Neural cell (in vitro differentiated cells): ENCODE measurements around the gene ROR2. TPM values are rescaled to one million over a fixed set of nuclear protein-coding genes. Genes with fewer than 3 reads are reported as not detected.

ENCODE experiments used
- H2AFZ ChIP-seq: fragments of 200-600, 300-800 bp; sonication (generic), shearing (Covaris generic); 2 replicates; pipeline ENCODE4 v1.6.0; 2014; ENCODE audit warnings: low read depth, mild to moderate bottlenecking, antibody characterized with exemption, low read length, moderate library complexity
- H3F3A ChIP-seq: fragments of 200-600 bp; shearing (Covaris generic); 2 replicates; pipeline ENCODE4 v1.6.1; 2016; ENCODE audit warnings: mild to moderate bottlenecking, moderate library complexity, mixed read lengths, antibody characterized with exemption, low read length; ENCODE audit not compliant: insufficient read depth, poor library complexity, severe bottlenecking
- H3K27ac ChIP-seq: fragments of 200-600, 300-800 bp; sonication (generic), shearing (Covaris generic); 2 replicates; pipeline ENCODE4 v1.5.1; 2014; ENCODE audit warnings: mild to moderate bottlenecking, low read length, moderate library complexity
- H3K27me3 ChIP-seq: fragments of 300-800, 200-600 bp; sonication (generic), shearing (Covaris generic); 2 replicates; pipeline ENCODE4 v1.6.0; 2014; ENCODE audit warnings: mild to moderate bottlenecking, low read depth, low read length, moderate library complexity; ENCODE audit not compliant: insufficient read depth
- H3K36me3 ChIP-seq: fragments of 300-800, 200-600 bp; sonication (generic), shearing (Covaris generic); 2 replicates; pipeline ENCODE4 v1.5.1; 2014; ENCODE audit warnings: mild to moderate bottlenecking, antibody characterized with exemption, low read length, moderate library complexity; ENCODE audit not compliant: insufficient read depth
- H3K4me2 ChIP-seq: fragments of 300-800, 200-600 bp; sonication (generic), shearing (Covaris generic); 2 replicates; pipeline ENCODE4 v1.6.0; 2014; ENCODE audit warnings: mild to moderate bottlenecking, low read length
- H3K4me3 ChIP-seq: fragments of 300-800, 200-600 bp; sonication (generic), shearing (Covaris generic); 2 replicates; pipeline ENCODE4 v1.5.1; 2014; ENCODE audit warnings: mild to moderate bottlenecking, low read length, moderate library complexity
- H3K79me2 ChIP-seq: fragments of 200-600 bp; shearing (Covaris generic); replicated peaks from 2 replicates; pipeline ENCODE4 v1.6.0; 2014; ENCODE audit warnings: mild to moderate bottlenecking, low read length, moderate library complexity; ENCODE audit not compliant: insufficient read depth
- H3K9ac ChIP-seq: fragments of 300-800, 200-600 bp; sonication (generic), shearing (Covaris generic); 2 replicates; pipeline ENCODE4 v1.6.1; 2016; ENCODE audit warnings: mild to moderate bottlenecking, low read length, mixed read lengths
- H3K9me2 ChIP-seq: fragments of 200-600 bp; shearing (Covaris generic); 2 replicates; pipeline ENCODE4 v1.6.1; 2016; ENCODE audit warnings: mild to moderate bottlenecking, low read length, mixed read lengths; ENCODE audit not compliant: insufficient read depth
- H3K9me3 ChIP-seq: fragments of 200-600, 300-800 bp; sonication (generic), shearing (Covaris generic); 2 replicates; pipeline ENCODE4 v1.6.1; 2016; ENCODE audit warnings: mild to moderate bottlenecking, mixed run types, low read length, moderate library complexity, mixed read lengths
- H4K20me1 ChIP-seq: fragments of 200-600 bp; shearing (Covaris generic); 2 replicates; pipeline ENCODE4 v1.6.1; 2016; ENCODE audit warnings: mild to moderate bottlenecking, mixed run types; ENCODE audit not compliant: insufficient read depth
- EP300 ChIP-seq: fragments of 450-650 bp; conservative IDR thresholded peaks from 2 replicates; pipeline ENCODE4 v1.6.1; 2014; ENCODE audit warnings: antibody characterized with exemption, mild to moderate bottlenecking, moderate library complexity; ENCODE audit not compliant: poor library complexity, severe bottlenecking
- EZH2 ChIP-seq: fragments of 200-600, 300-800 bp; shearing (Covaris generic), sonication (generic); IDR thresholded peaks from 2 replicates; pipeline ENCODE4 v1.6.1; 2014; ENCODE audit warnings: antibody characterized with exemption, low read length, borderline replicate concordance, mild to moderate bottlenecking; ENCODE audit not compliant: insufficient read depth, poor library complexity, severe bottlenecking
- MXI1 ChIP-seq: fragments of 450-650 bp; conservative IDR thresholded peaks from 2 replicates; pipeline ENCODE4 v1.6.1; 2014; ENCODE audit warnings: antibody characterized with exemption, mild to moderate bottlenecking; ENCODE audit not compliant: poor library complexity, severe bottlenecking
- POLR2AphosphoS5 ChIP-seq: IDR thresholded peaks from 2 replicates; pipeline ENCODE4 v1.6.1; 2012
- RAD21 ChIP-seq: fragments of 450-650 bp; conservative IDR thresholded peaks from 2 replicates; pipeline ENCODE4 v1.6.1; 2014; ENCODE audit warnings: antibody characterized with exemption, mild to moderate bottlenecking, moderate library complexity
- SMC3 ChIP-seq: fragments of 450-650 bp; conservative IDR thresholded peaks from 2 replicates; pipeline ENCODE4 v1.6.1; 2014; ENCODE audit warnings: antibody characterized with exemption, mild to moderate bottlenecking, moderate library complexity; ENCODE audit not compliant: poor library complexity
- TAF1 ChIP-seq: IDR thresholded peaks from 2 replicates; pipeline ENCODE4 v1.6.1; 2012; ENCODE audit warnings: low read depth
- polyA plus RNA-seq: library from polyadenylated mRNA; depleted of rRNA; stranded (reverse); fragments of >200 nt; gene quantifications from 2 replicates; pipeline ENCODE4 v1.2.3, GENCODE V29; 2014
- TF ChIP-seq, protein P1 (sequence below): fragments of 450-650 bp; IDR thresholded peaks from 2 replicates; pipeline ENCODE4 v1.5.1; 2014; ENCODE audit warnings: antibody characterized with exemption, mild to moderate bottlenecking, moderate library complexity; ENCODE audit not compliant: poor library complexity, severe bottlenecking
- TF ChIP-seq, protein P2 (sequence below): IDR thresholded peaks from 2 replicates; pipeline ENCODE4 v1.6.1; 2012; ENCODE audit warnings: borderline replicate concordance

Gene ROR2
- polyA plus RNA-seq, 1 donor from 2014 or later, result 0.33 TPM

DNA sequence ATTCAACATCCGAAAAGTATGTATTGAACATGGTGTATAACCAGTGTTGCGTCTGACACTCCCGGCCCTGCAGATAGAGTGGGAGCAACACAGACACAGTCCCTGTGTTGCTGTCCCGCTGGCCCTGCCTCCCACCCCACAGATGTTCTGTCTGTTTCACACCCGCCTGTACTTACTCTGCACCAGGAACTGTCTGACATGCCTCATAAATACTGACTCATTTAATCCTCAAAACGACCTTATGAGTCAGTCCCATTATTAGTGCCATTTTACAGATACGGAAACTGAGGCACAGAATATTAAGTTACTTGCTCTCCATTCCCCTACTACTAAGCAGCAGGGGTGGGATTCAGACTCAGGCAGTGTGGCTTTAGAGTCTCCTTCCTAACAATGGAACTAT, 416.6 kb downstream of the ROR2 start:
- no peaks in the 10 kb centered on the region for H3K9me3 ChIP-seq
- no peaks in the 10 kb centered on the region for H3K9me2 ChIP-seq
- no peaks in the 10 kb centered on the region for H3K36me3 ChIP-seq
- no peak overlapping the region for H3K4me3 ChIP-seq
- H3K79me2 ChIP-seq, result no peaks in the 10 kb centered on the region
- no peak overlapping the region for H3K4me2 ChIP-seq
- H3K27ac ChIP-seq, result no peak overlapping the region
- no peak overlapping the region for H3K9ac ChIP-seq
- H3K27me3 ChIP-seq, result no peaks in the 10 kb centered on the region
- no peaks in the 10 kb centered on the region for H3F3A ChIP-seq
- TF ChIP-seq SMC3 (no peak), RAD21 (no peak), MXI1 (no peak), POLR2AphosphoS5 (no peak), EZH2 (no peak), EP300 (no peak), TAF1 (no peak)
- TF ChIP-seq, protein P1, sequence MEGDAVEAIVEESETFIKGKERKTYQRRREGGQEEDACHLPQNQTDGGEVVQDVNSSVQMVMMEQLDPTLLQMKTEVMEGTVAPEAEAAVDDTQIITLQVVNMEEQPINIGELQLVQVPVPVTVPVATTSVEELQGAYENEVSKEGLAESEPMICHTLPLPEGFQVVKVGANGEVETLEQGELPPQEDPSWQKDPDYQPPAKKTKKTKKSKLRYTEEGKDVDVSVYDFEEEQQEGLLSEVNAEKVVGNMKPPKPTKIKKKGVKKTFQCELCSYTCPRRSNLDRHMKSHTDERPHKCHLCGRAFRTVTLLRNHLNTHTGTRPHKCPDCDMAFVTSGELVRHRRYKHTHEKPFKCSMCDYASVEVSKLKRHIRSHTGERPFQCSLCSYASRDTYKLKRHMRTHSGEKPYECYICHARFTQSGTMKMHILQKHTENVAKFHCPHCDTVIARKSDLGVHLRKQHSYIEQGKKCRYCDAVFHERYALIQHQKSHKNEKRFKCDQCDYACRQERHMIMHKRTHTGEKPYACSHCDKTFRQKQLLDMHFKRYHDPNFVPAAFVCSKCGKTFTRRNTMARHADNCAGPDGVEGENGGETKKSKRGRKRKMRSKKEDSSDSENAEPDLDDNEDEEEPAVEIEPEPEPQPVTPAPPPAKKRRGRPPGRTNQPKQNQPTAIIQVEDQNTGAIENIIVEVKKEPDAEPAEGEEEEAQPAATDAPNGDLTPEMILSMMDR, result no peak
- TF ChIP-seq, protein P2, sequence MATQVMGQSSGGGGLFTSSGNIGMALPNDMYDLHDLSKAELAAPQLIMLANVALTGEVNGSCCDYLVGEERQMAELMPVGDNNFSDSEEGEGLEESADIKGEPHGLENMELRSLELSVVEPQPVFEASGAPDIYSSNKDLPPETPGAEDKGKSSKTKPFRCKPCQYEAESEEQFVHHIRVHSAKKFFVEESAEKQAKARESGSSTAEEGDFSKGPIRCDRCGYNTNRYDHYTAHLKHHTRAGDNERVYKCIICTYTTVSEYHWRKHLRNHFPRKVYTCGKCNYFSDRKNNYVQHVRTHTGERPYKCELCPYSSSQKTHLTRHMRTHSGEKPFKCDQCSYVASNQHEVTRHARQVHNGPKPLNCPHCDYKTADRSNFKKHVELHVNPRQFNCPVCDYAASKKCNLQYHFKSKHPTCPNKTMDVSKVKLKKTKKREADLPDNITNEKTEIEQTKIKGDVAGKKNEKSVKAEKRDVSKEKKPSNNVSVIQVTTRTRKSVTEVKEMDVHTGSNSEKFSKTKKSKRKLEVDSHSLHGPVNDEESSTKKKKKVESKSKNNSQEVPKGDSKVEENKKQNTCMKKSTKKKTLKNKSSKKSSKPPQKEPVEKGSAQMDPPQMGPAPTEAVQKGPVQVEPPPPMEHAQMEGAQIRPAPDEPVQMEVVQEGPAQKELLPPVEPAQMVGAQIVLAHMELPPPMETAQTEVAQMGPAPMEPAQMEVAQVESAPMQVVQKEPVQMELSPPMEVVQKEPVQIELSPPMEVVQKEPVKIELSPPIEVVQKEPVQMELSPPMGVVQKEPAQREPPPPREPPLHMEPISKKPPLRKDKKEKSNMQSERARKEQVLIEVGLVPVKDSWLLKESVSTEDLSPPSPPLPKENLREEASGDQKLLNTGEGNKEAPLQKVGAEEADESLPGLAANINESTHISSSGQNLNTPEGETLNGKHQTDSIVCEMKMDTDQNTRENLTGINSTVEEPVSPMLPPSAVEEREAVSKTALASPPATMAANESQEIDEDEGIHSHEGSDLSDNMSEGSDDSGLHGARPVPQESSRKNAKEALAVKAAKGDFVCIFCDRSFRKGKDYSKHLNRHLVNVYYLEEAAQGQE, result no peak
- H4K20me1 ChIP-seq, result no peaks in the 10 kb centered on the region
- H2AFZ ChIP-seq, result no peak overlapping the region

DNA sequence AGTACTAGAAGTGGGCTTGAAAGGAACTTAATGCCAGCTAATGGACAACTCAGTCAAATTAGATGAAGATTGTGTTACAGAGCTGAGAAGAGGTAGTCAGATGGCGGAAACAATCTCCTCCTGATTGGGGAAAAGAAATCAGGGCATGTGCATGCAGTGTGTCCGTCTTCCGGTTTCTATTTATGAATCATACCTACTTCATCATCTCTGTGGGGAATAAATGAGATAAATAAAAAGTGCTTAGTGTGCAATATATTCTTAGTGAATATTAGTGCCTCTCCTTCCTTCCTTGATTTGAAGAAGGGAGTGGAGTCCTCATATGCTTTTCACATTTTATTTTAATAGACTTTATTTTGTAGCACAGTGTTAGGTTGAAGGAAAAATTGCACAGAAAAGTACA, 417.7 kb downstream of the ROR2 start:
- no peaks in the 10 kb centered on the region for H3K27me3 ChIP-seq
- H3K36me3 ChIP-seq, result no peaks in the 10 kb centered on the region
- H3K27ac ChIP-seq, result no peak overlapping the region
- H3K9me3 ChIP-seq, result no peaks in the 10 kb centered on the region
- TF ChIP-seq SMC3 (no peak), EZH2 (no peak), POLR2AphosphoS5 (no peak), MXI1 (no peak), EP300 (no peak)
- TF ChIP-seq, protein P1, result no peak
- no peaks in the 10 kb centered on the region for H4K20me1 ChIP-seq
- no peak overlapping the region for H2AFZ ChIP-seq
- H3K4me3 ChIP-seq, result no peak overlapping the region
- no peaks in the 10 kb centered on the region for H3K79me2 ChIP-seq
- H3K4me2 ChIP-seq, result no peak overlapping the region
- H3F3A ChIP-seq, result no peaks in the 10 kb centered on the region
- H3K9ac ChIP-seq, result no peak overlapping the region
- H3K9me2 ChIP-seq, result no peaks in the 10 kb centered on the region
